HEK293 (cell line): ENCODE data around the gene DCTN3.

Source experiments
- CTCF ChIA-PET: fragments of 350-600 bp; formaldehyde crosslinking; extraction: SDS; loops from one replicate; lab custom pipeline; 2021; ENCODE audit warnings: antibody characterized with exemption; lab: Yijun Ruan, JAX
- POLR2A ChIA-PET: fragments of 300-600 bp; formaldehyde crosslinking; extraction: SDS; loops from one replicate; lab custom pipeline; 2020; ENCODE audit warnings: antibody characterized with exemption, inconsistent platforms; lab: Yijun Ruan, JAX
- H3K27ac ChIP-seq: fragments of 200-500 bp; sonication (Bioruptor generic); 2 replicates; pipeline ENCODE4 v1.5.1; 2014; ENCODE audit warnings: low read depth, low read length, control low read depth, inconsistent platforms; ENCODE audit errors: extremely low read depth
- H3K36me3 ChIP-seq, 2 experiments: fragments of 200-500 bp in 1 of 2; sonication (Bioruptor generic) in 1 of 2; 1 replicate in 1 of 2; 2 replicates in 1 of 2; pipeline ENCODE4 v1.5.1; 2014 to 2017; ENCODE audit warnings: inconsistent platforms in 2 of 2, low read length in 2 of 2; ENCODE audit not compliant: control insufficient read depth in 2 of 2, insufficient read depth in 1 of 2
- H3K4me1 ChIP-seq: fragments of 200-500 bp; sonication (Bioruptor generic); 2 replicates; pipeline ENCODE4 v1.5.1; 2014; ENCODE audit warnings: mild to moderate bottlenecking, low read length, inconsistent platforms; ENCODE audit not compliant: control insufficient read depth, insufficient read depth
- H3K4me3 ChIP-seq: 2 replicates; pipeline ENCODE4 v1.5.1; 2011; ENCODE audit warnings: low read depth, mild to moderate bottlenecking, control low read depth, low read length, moderate library complexity
- H3K9me3 ChIP-seq: fragments of 200-500 bp; sonication (Bioruptor generic); 2 replicates; pipeline ENCODE4 v1.5.1; 2014; ENCODE audit warnings: low read depth, low read length, inconsistent platforms; ENCODE audit not compliant: control insufficient read depth, insufficient read depth
- BCL11B ChIP-seq: fragments of 450-650 bp; formaldehyde crosslinking; IDR thresholded peaks from 2 replicates; pipeline ENCODE4 v1.5.1; 2016; ENCODE audit warnings: low read depth, missing biosample characterization, missing genetic modification characterization
- GLIS2 ChIP-seq: fragments of 450-650 bp; formaldehyde crosslinking; IDR thresholded peaks from 2 replicates; pipeline ENCODE4 v1.5.1; 2016; ENCODE audit warnings: missing biosample characterization, missing genetic modification characterization
- OSR2 ChIP-seq: fragments of 450-650 bp; formaldehyde crosslinking; IDR thresholded peaks from 2 replicates; pipeline ENCODE4 v1.5.1; 2016; ENCODE audit warnings: missing biosample characterization, missing genetic modification characterization
- RBAK ChIP-seq: fragments of 450-650 bp; formaldehyde crosslinking; IDR thresholded peaks from 2 replicates; pipeline ENCODE4 v1.5.1; 2016; ENCODE audit warnings: missing biosample characterization, missing genetic modification characterization
- SCRT1 ChIP-seq: fragments of 450-650 bp; formaldehyde crosslinking; IDR thresholded peaks from 2 replicates; pipeline ENCODE4 v1.5.1; 2016; ENCODE audit warnings: missing biosample characterization, missing genetic modification characterization, borderline replicate concordance
- SCRT2 ChIP-seq: fragments of 450-650 bp; formaldehyde crosslinking; IDR thresholded peaks from 2 replicates; pipeline ENCODE4 v1.5.1; 2016; ENCODE audit warnings: missing biosample characterization, missing genetic modification characterization
- ZBTB1 ChIP-seq: fragments of 450-650 bp; formaldehyde crosslinking; IDR thresholded peaks from 2 replicates; pipeline ENCODE4 v1.5.1; 2016; ENCODE audit warnings: missing biosample characterization, missing genetic modification characterization
- ZBTB8A ChIP-seq: fragments of 450-650 bp; formaldehyde crosslinking; IDR thresholded peaks from 2 replicates; pipeline ENCODE4 v1.5.1; 2016; ENCODE audit warnings: missing biosample characterization, missing genetic modification characterization
- ZFP3 ChIP-seq: fragments of 450-650 bp; formaldehyde crosslinking; IDR thresholded peaks from 2 replicates; pipeline ENCODE4 v1.5.1; 2016; ENCODE audit warnings: low read depth, missing biosample characterization, missing genetic modification characterization
- ZNF155 ChIP-seq: fragments of 450-650 bp; formaldehyde crosslinking; IDR thresholded peaks from 2 replicates; pipeline ENCODE4 v1.5.1; 2016; ENCODE audit warnings: missing biosample characterization, missing genetic modification characterization
- ZNF311 ChIP-seq: fragments of 450-650 bp; formaldehyde crosslinking; IDR thresholded peaks from 2 replicates; pipeline ENCODE4 v1.5.1; 2017; ENCODE audit warnings: missing biosample characterization, missing genetic modification characterization, borderline replicate concordance
- ZNF341 ChIP-seq: fragments of 450-650 bp; formaldehyde crosslinking; IDR thresholded peaks from 2 replicates; pipeline ENCODE4; 2016; ENCODE audit warnings: low read depth, missing biosample characterization, missing genetic modification characterization
- ZNF391 ChIP-seq: fragments of 450-650 bp; formaldehyde crosslinking; IDR thresholded peaks from 2 replicates; pipeline ENCODE4 v1.5.1; 2016; ENCODE audit warnings: low read depth, missing biosample characterization, missing genetic modification characterization, borderline replicate concordance
- ZNF501 ChIP-seq: fragments of 450-650 bp; formaldehyde crosslinking; IDR thresholded peaks from 2 replicates; pipeline ENCODE4 v1.5.1; 2016; ENCODE audit warnings: missing biosample characterization, missing genetic modification characterization
- ZNF510 ChIP-seq: fragments of 450-650 bp; formaldehyde crosslinking; IDR thresholded peaks from 2 replicates; pipeline ENCODE4 v1.5.1; 2018; ENCODE audit warnings: mild to moderate bottlenecking, missing genetic modification characterization, missing biosample characterization; ENCODE audit not compliant: insufficient replicate concordance
- ZSCAN23 ChIP-seq: fragments of 450-650 bp; formaldehyde crosslinking; IDR thresholded peaks from 2 replicates; pipeline ENCODE4 v1.5.1; 2016; ENCODE audit warnings: missing biosample characterization, missing genetic modification characterization
- TF ChIP-seq, protein P1 (sequence below): fragments of 450-650 bp; formaldehyde crosslinking; IDR thresholded peaks from 2 replicates; pipeline ENCODE4 v1.5.1; 2017; ENCODE audit warnings: missing biosample characterization, missing genetic modification characterization
- TF ChIP-seq, protein P2 (sequence below): fragments of 450-650 bp; formaldehyde crosslinking; IDR thresholded peaks from 2 replicates; pipeline ENCODE4 v1.5.1; 2016; ENCODE audit warnings: missing biosample characterization, missing genetic modification characterization
- TF ChIP-seq, protein P3 (sequence below): fragments of 450-650 bp; IDR thresholded peaks from 2 replicates; pipeline ENCODE4 v1.5.1; 2018; ENCODE audit warnings: missing biosample characterization, missing genetic modification characterization

DCTN3 gene

DNA sequence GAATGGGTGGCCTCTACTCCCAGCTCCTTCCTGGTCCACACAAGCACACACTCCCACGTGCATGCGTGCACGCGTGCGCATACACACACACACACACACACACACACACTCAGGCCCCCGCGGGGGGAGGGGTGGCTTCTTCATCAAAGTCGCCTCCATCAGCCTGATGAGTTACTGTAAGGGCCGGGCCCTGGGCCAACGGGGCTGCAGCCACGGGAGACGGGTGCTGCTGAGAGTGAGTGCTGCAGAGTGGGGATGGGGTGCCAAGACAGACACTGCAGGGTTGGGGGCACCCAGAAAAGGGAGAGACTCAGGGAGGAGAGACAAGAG, 48.8 kb downstream of the DCTN3 start:
- H3K4me1 ChIP-seq, result no peaks in the 10 kb centered on the region
- POLR2A ChIA-PET, result interaction anchor here (0.5 kb wide), 1 partner anchor 158 kb away, joined by 3 read pairs; no protein-coding TSS in a partner anchor
- H3K4me3 ChIP-seq, result no peak overlapping the region
- no peaks in the 10 kb centered on the region for H3K36me3 ChIP-seq
- H3K27ac ChIP-seq, result no peak overlapping the region
- CTCF ChIA-PET, result interaction anchor here (0.8 to 3.7 kb wide), 3 partner anchors 8 to 20 kb away, joined by 4 to 26 read pairs (median 5); no protein-coding TSS in a partner anchor
- no peaks in the 10 kb centered on the region for H3K9me3 ChIP-seq
- TF ChIP-seq GLIS2 (no peak), ZFP3 (tag by site-specific recombination) (no peak), OSR2 (tag by site-specific recombination) (no peak), ZNF501 (tag by site-specific recombination) (no peak), ZNF510 (tag by site-specific recombination) (no peak)
- TF ChIP-seq, protein P1, sequence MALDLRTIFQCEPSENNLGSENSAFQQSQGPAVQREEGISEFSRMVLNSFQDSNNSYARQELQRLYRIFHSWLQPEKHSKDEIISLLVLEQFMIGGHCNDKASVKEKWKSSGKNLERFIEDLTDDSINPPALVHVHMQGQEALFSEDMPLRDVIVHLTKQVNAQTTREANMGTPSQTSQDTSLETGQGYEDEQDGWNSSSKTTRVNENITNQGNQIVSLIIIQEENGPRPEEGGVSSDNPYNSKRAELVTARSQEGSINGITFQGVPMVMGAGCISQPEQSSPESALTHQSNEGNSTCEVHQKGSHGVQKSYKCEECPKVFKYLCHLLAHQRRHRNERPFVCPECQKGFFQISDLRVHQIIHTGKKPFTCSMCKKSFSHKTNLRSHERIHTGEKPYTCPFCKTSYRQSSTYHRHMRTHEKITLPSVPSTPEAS (tag by site-specific recombination), result peak; percentile 42
- TF ChIP-seq, all 188 proteins: peak for 1

DNA sequence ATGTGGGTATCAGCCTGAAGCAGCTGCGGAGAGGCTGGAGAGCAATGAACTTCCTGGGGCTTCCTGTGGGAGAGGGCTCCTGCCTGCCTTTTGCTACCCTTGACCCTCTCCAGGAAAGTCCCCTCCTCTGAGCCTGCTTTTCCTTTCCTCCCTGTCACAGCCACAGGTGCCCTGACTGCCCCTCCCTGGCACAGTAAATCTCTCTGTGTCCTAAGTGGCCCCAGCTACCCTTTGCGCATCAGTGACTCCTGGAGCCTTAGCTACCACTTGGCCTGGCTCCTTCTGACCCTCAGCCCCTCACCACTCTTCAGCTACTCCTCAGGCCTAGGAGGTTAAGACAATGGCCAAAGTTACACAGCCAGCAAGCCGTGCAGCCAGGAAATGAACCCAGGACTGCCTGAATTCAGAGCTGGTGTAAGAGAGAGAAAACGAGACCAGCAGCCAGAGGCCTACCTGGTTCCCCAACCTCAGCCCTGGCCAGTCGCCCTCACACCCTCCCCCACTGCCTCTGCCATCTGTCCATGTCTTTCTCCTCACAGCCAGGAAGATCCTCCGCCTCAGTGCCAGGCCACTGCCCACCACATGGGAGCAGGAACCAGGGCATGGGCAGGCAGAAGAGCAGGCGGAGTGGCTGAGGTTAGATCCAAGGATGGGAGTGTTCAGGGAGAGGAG, 49.4 kb downstream of the DCTN3 start:
- TF ChIP-seq ZSCAN23 (tag by site-specific recombination) (no peak), RBAK (tag by site-specific recombination) (no peak), SCRT1 (tag by site-specific recombination) (peak; percentile 41; the same call in 1 of the 2 replicates), SCRT2 (peak; percentile 69), ZNF391 (tag by site-specific recombination) (no peak), ZBTB8A (tag by site-specific recombination) (no peak)
- TF ChIP-seq, protein P2, sequence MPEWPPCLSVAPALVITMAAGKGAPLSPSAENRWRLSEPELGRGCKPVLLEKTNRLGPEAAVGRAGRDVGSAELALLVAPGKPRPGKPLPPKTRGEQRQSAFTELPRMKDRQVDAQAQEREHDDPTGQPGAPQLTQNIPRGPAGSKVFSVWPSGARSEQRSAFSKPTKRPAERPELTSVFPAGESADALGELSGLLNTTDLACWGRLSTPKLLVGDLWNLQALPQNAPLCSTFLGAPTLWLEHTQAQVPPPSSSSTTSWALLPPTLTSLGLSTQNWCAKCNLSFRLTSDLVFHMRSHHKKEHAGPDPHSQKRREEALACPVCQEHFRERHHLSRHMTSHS (tag by site-specific recombination), result no peak
- no peaks in the 10 kb centered on the region for H3K9me3 ChIP-seq
- H3K4me1 ChIP-seq, result no peaks in the 10 kb centered on the region
- H3K36me3 ChIP-seq, result no peaks in the 10 kb centered on the region
- ChIA-PET CTCF (interaction anchor here (0.7 to 3.7 kb wide), 4 partner anchors 8 to 690 kb away, joined by 3 to 26 read pairs (median 4); no protein-coding TSS in a partner anchor), POLR2A (interaction anchor here (0.5 kb wide), 1 partner anchor 158 kb away, joined by 3 read pairs; no protein-coding TSS in a partner anchor)
- H3K4me3 ChIP-seq, result no peak overlapping the region
- H3K27ac ChIP-seq, result no peak overlapping the region

DNA sequence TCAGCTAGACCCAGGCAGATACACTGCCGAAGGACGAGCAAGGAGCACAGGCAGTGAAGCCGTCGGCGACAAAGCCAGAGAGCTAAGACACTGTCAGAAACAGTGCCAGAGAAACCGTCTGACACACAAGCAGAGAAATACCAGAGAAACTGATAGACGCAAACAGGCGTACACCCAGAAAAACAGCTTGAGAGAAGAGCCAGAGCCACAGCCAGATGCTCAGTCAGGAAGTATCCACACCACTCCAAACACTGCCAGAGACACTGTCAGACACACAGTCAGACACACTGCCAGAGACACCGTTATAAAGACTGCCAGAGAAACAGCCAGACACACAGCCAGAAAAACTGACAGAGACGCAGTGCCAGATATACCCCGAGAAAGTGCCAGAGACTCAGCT, 49.9 kb downstream of the DCTN3 start:
- H3K4me1 ChIP-seq, result no peaks in the 10 kb centered on the region
- no peaks in the 10 kb centered on the region for H3K36me3 ChIP-seq
- CTCF ChIA-PET, result interaction anchor here (0.7 to 3.7 kb wide), 4 partner anchors 9 to 690 kb away, joined by 3 to 26 read pairs (median 4); no protein-coding TSS in a partner anchor
- H3K27ac ChIP-seq, result no peak overlapping the region
- H3K4me3 ChIP-seq, result no peak overlapping the region
- no peak for TF ChIP-seq ZNF311 (tag by site-specific recombination)
- no peak for TF ChIP-seq ZNF341 (tag by site-specific recombination)
- no peak for TF ChIP-seq ZBTB1 (tag by site-specific recombination)
- TF ChIP-seq, protein P3, sequence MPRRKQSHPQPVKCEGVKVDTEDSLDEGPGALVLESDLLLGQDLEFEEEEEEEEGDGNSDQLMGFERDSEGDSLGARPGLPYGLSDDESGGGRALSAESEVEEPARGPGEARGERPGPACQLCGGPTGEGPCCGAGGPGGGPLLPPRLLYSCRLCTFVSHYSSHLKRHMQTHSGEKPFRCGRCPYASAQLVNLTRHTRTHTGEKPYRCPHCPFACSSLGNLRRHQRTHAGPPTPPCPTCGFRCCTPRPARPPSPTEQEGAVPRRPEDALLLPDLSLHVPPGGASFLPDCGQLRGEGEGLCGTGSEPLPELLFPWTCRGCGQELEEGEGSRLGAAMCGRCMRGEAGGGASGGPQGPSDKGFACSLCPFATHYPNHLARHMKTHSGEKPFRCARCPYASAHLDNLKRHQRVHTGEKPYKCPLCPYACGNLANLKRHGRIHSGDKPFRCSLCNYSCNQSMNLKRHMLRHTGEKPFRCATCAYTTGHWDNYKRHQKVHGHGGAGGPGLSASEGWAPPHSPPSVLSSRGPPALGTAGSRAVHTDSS (tag by site-specific recombination), result no peak
- TF ChIP-seq BCL11B (tag by site-specific recombination), result no peak
- no peak for TF ChIP-seq ZNF155
- TF ChIP-seq, all 188 proteins: peak for 0
- H3K9me3 ChIP-seq, result no peaks in the 10 kb centered on the region
- POLR2A ChIA-PET, result no interaction called here
